ENCODE data around the gene VPS13C.

The VPS13C gene

GRCh38 chr15:61839546-61839945 lies 220.7 kb downstream of the VPS13C start:
- DNase-seq = no peak

- DNase-seq = peak; percentile 19
Observed at GRCh38 chr15:61835496-61836106, 224.6 kb downstream of the VPS13C start.

GRCh38 chr15:61835029-61835428 lies 225.2 kb downstream of the VPS13C start:
- DNase-seq = no peak

- DNase-seq = peak; percentile 32
Observed at GRCh38 chr15:61834076-61834697, 226.1 kb downstream of the VPS13C start.

- DNase-seq = no peak
Observed at GRCh38 chr15:61832223-61832622, 228.0 kb downstream of the VPS13C start.

GRCh38 chr15:61831505-61831921 lies 228.7 kb downstream of the VPS13C start:
- no peak for DNase-seq

GRCh38 chr15:61830536-61831330 lies 229.5 kb downstream of the VPS13C start:
- DNase-seq = no peak

- no peak for DNase-seq
Observed at GRCh38 chr15:61829514-61829889, 230.7 kb downstream of the VPS13C start.

- DNase-seq = no peak
Observed at GRCh38 chr15:61828860-61829513, 231.3 kb downstream of the VPS13C start.

GRCh38 chr15:61828008-61828407 lies 232.2 kb downstream of the VPS13C start:
- no peak for DNase-seq

GRCh38 chr15:61827131-61827530 lies 233.1 kb downstream of the VPS13C start:
- no peak for DNase-seq

GRCh38 chr15:61824291-61824690 lies 236.0 kb downstream of the VPS13C start:
- DNase-seq = no peak

- DNase-seq = no peak
Observed at GRCh38 chr15:61822511-61822910, 237.7 kb downstream of the VPS13C start.

GRCh38 chr15:61820951-61821350 lies 239.3 kb downstream of the VPS13C start:
- no peak for DNase-seq

- DNase-seq = no peak
Observed at GRCh38 chr15:61820212-61820611, 240.0 kb downstream of the VPS13C start.

GRCh38 chr15:61819386-61819785 lies 240.9 kb downstream of the VPS13C start:
- no peak for DNase-seq

GRCh38 chr15:61818801-61819200 lies 241.4 kb downstream of the VPS13C start:
- no peak for DNase-seq

GRCh38 chr15:61816856-61817255 lies 243.4 kb downstream of the VPS13C start:
- no peak for DNase-seq

GRCh38 chr15:61815356-61816083 lies 244.7 kb downstream of the VPS13C start:
- no peak for DNase-seq

GRCh38 chr15:61812476-61812875 lies 247.8 kb downstream of the VPS13C start:
- no peak for DNase-seq

- DNase-seq = no peak
Observed at GRCh38 chr15:61811952-61812351, 248.3 kb downstream of the VPS13C start.

- DNase-seq = no peak
Observed at GRCh38 chr15:61809216-61809615, 251.0 kb downstream of the VPS13C start.

Data from NCI-H1092 treated with DMSO at 0.1 percent for 48 hours (cell line).